ENCODE data around the gene SLC12A4. TPM values are rescaled to one million over a fixed set of nuclear protein-coding genes. Genes with fewer than 3 reads are reported as not detected.
"Not testable (repeated sequence)": the region's sequence is repeated elsewhere in the genome, so short reads cannot be mapped to it uniquely, and the experiment has no call there.

SLC12A4 gene
- total RNA-seq, 2 experiments from 2014 or later: 27.4 to 29.5 TPM

GRCh38 chr16:67994040-67994408 lies 25.6 kb upstream of the SLC12A4 start:
- H3K36me3 Mint-ChIP-seq: peaks cover 12% of the 10 kb centered on the region
- not testable (repeated sequence) for DNase-seq, H3K9me3 Mint-ChIP-seq, H3K27me3 Mint-ChIP-seq
- H3K4me1 Mint-ChIP-seq: peaks cover 38% of the 10 kb centered on the region
- peak overlapping the region; percentile 78 for H3K4me3 Mint-ChIP-seq
- H3K27ac Mint-ChIP-seq: peak overlapping the region; percentile 98

DNA sequence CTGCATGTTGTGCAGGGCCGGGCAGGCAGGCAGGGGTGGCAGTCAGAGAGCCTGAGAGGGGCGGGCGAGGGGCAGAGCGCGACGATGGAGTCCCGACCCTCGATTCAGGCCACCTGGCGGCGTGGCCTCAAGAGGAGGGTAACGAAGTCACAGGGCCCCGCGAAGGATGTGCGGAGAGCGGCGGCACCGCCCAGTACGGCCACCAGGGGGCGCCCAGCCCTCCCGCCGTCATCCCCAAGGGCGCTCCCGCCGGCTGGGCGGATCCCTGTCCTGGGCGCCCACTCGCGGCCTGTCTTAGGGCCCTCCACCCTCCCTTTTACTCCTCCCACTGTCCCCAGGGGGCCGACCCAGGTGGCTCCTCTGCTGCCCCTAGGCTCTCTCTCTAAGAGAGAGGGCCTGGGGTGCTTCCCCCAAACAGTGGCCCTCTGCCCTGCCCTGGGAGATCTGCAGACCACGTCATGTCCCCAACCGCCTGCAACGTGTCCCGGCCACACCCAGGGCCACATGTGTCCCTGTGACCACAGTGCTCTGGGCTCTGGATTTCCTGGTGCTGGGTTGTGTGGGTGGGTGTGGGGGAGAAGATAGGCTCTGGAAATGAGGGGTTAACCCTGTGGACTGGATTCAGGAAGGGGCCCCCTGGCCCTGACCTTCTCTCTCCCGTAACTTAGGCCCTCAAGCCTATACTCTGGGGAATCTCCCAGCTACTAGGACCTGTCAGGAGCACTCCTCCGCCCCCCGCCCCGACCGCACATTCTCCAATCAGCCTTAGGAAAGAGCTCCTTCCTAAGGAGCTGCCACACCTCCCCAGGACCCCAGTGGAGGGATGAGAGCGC lies 25.0 kb upstream of the SLC12A4 start:
- Mint-ChIP-seq H3K36me3 (peaks cover 9% of the 10 kb centered on the region), H3K9me3 (no peaks in the 10 kb centered on the region)

DNA sequence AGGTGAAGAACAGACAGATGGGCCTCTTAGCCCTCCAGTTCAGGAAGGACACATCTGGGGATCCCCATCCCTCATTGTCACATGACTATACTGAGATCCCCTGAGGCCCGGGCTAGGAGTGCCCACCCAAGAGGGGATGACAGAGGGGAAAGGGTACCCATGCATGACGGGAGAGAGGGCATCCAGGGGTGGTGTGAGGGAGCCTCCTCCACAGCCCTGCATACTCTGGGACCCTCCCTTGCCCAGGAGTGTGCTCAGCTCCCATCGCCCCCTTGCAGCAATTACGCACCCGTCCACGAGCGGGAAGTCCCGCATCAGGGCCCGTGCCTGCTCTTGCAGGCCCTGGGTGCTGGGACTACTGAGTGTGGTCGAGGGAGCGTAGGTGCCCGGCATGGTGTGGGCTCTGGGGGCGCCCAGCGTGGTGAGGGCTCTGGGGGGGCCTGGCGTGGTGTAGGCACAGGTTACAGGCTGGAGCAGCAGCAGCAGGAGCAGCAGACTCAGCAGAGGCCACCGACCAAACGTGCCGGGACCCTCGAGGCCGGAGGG lies 24.3 kb upstream of the SLC12A4 start:
- DNase-seq: no peak
- peak overlapping the region; percentile 73 for H3K27ac Mint-ChIP-seq
- peaks cover 30% of the 10 kb centered on the region for H3K4me1 Mint-ChIP-seq
- peaks cover 7% of the 10 kb centered on the region for H3K36me3 Mint-ChIP-seq
- H3K4me3 Mint-ChIP-seq: peak overlapping the region; percentile 4
- H3K27me3 Mint-ChIP-seq: no peaks in the 10 kb centered on the region
- H3K9me3 Mint-ChIP-seq: no peaks in the 10 kb centered on the region

More for the DNA sequence above, 25.0 kb upstream of the SLC12A4 start:
- Mint-ChIP-seq H3K27ac (peak overlapping the region; percentile 98), H3K4me1 (peaks cover 32% of the 10 kb centered on the region), H3K4me3 (peak overlapping the region; percentile 78), H3K27me3 (no peaks in the 10 kb centered on the region)
- DNase-seq: peak; percentile 90

DNA sequence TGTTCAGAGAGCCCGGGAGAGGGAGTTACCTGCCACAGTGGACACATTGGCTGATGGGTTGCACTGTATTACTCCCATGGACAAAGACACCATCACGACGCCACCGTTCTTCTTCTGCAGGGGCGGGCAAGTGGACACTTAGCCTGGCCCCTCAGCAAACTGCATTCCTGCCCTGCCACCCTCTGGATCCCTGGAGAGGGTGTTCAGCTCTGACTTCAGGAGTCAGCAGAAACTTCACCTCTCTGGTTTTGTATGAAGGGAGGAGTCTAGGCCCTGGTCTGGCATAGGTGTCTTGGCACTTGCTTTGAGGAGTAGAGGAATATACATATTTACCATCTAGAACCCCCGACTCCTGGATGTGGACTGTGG lies 21.6 kb upstream of the SLC12A4 start:
- Mint-ChIP-seq H3K27ac (no peak overlapping the region), H3K4me3 (no peak overlapping the region), H3K4me1 (peaks cover 16% of the 10 kb centered on the region)

GRCh38 chr16:67989322-67990017 lies 21.0 kb upstream of the SLC12A4 start:
- H3K27me3 Mint-ChIP-seq: no peaks in the 10 kb centered on the region
- no peak overlapping the region for H3K4me3 Mint-ChIP-seq
- H3K27ac Mint-ChIP-seq: no peak overlapping the region

More for the DNA sequence above, 21.6 kb upstream of the SLC12A4 start:
- no peaks in the 10 kb centered on the region for H3K9me3 Mint-ChIP-seq
- no peak for DNase-seq
- H3K27me3 Mint-ChIP-seq: no peaks in the 10 kb centered on the region
- no peaks in the 10 kb centered on the region for H3K36me3 Mint-ChIP-seq

DNA sequence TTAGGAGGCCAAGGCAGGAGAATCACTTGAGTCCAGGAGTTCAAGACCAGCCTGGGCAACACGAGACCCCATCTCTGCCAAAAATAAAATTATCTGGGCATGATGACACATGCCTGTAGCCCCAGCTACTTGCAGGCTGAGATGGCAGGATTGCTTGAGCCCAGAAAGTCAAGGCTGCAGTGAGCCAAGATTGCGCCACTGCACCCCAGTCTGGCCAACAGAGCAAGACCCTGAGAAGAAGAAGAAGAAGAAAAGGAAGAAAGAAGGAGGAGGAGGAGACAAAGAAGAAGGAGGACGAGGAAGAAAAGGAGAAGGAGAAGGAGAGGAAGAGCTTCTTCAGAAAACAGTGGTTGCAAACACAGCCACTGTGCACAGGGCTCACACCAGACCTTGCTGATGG lies 20.2 kb upstream of the SLC12A4 start:
- Mint-ChIP-seq H3K4me3 (no peak overlapping the region), H3K27ac (no peak overlapping the region), H3K4me1 (peaks cover 22% of the 10 kb centered on the region)

More at GRCh38 chr16:67989322-67990017, 21.0 kb upstream of the SLC12A4 start:
- Mint-ChIP-seq H3K4me1 (peaks cover 17% of the 10 kb centered on the region), H3K36me3 (no peaks in the 10 kb centered on the region), H3K9me3 (no peaks in the 10 kb centered on the region)
- DNase-seq: no peak

DNA sequence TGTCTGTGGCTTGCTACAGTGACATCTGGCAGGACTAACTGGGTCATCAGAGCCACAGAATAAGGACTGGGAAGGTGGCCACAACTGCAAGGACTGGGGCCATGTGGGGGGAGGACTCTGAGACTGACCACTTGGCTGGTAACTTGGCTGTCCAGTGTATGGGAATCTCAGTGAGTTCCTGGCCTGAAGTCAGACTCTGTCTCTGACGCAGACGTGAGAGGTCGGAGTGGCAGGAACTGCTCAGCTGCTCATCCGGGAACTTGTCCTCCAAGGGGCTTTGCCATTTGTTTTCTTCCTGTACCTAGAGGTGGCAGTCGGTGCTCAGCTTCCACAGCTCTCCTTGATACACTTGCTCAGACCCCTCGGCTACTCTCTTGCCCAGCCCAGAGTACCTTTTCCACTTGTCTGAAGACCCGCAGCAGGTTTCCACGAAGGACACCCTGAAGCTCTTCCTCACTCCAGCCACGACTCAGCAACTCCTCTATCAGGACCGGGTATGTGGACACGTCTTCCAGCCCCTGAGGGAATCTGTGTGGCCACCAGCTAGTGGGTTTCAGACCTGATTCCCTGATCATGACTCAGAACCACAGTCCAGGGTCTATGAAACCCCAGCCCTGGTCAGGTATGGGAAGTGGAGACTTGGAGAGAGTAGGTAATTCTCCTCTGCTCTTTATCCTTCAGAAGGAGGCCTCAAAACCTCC lies 19.2 kb upstream of the SLC12A4 start:
- H3K9me3 Mint-ChIP-seq: no peaks in the 10 kb centered on the region

More for the DNA sequence above, 20.2 kb upstream of the SLC12A4 start:
- Mint-ChIP-seq H3K36me3 (no peaks in the 10 kb centered on the region), H3K9me3 (no peaks in the 10 kb centered on the region), H3K27me3 (no peaks in the 10 kb centered on the region)
- no peak for DNase-seq

GRCh38 chr16:67986949-67987348 lies 18.5 kb upstream of the SLC12A4 start:
- no peaks in the 10 kb centered on the region for H3K9me3 Mint-ChIP-seq
- DNase-seq: no peak
- no peaks in the 10 kb centered on the region for H3K27me3 Mint-ChIP-seq
- no peaks in the 10 kb centered on the region for H3K36me3 Mint-ChIP-seq
- H3K4me1 Mint-ChIP-seq: peaks cover 18% of the 10 kb centered on the region
- no peak overlapping the region for H3K4me3 Mint-ChIP-seq
- H3K27ac Mint-ChIP-seq: no peak overlapping the region

More for the DNA sequence above, 19.2 kb upstream of the SLC12A4 start:
- no peak for DNase-seq
- H3K4me1 Mint-ChIP-seq: peaks cover 22% of the 10 kb centered on the region
- no peaks in the 10 kb centered on the region for H3K36me3 Mint-ChIP-seq
- H3K27ac Mint-ChIP-seq: no peak overlapping the region
- no peaks in the 10 kb centered on the region for H3K27me3 Mint-ChIP-seq
- no peak overlapping the region for H3K4me3 Mint-ChIP-seq

GRCh38 chr16:67982011-67982696 lies 13.7 kb upstream of the SLC12A4 start:
- Mint-ChIP-seq H3K36me3 (no peaks in the 10 kb centered on the region), H3K9me3 (no peaks in the 10 kb centered on the region), H3K27me3 (peaks cover 3% of the 10 kb centered on the region), H3K27ac (no peak overlapping the region), H3K4me3 (no peak overlapping the region), H3K4me1 (peaks cover 19% of the 10 kb centered on the region)
- no peak for DNase-seq

DNA sequence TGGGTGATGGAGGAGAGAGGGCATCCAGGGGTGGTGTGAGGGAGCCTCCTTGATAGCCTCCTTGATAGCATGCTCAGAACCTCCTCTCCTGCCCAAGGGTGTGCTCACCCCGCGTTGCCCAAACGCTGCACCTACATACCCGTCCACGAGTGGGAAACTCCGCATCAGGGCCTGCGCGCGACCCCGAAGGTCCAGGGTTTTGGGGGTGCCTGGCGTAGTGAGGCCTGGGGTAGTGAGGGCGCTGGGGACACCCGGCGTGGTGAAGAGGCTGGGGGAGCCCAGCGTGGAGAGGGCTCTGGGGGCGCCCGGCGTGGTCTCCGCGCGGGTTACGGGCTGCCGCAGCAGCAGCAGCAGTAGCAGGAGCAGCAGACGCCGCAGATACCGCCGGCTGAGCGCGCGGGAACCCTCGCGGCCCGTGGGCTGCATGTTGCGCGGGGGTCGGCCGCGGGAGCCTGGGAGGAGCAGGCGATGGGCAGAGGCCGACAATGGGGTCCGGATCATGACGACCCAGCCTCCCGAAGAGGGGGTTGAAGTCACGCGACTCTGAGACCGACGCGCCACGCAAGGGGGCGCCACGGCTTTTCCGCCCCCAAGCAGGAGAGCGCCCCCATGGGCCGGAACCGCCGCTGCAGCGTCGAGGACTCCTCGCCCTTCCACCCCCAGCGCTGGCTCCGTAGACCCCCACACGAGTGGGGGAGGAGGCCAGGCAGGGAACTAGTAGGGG lies 11.7 kb upstream of the SLC12A4 start, which contains the start of gene DPEP3:
Gene DPEP3, minus strand, starts transcription at position 545 of the 724 bp plus-strand sequence. Its CDS starts 119 bp downstream, at position 426.
- Mint-ChIP-seq H3K36me3 (no peaks in the 10 kb centered on the region), H3K4me1 (peaks cover 23% of the 10 kb centered on the region), H3K27me3 (peaks cover 3% of the 10 kb centered on the region), H3K9me3 (no peaks in the 10 kb centered on the region), H3K4me3 (no peak within 1 kb of the TSS), H3K27ac (no peak within 1 kb of the TSS)
- DNase-seq: peak; percentile 38

GRCh38 chr16:67977469-67978227 lies 9.2 kb upstream of the SLC12A4 start:
- Mint-ChIP-seq H3K4me1 (peaks cover 5% of the 10 kb centered on the region), H3K27ac (no peak overlapping the region), H3K27me3 (peaks cover 3% of the 10 kb centered on the region), H3K36me3 (no peaks in the 10 kb centered on the region), H3K9me3 (no peaks in the 10 kb centered on the region), H3K4me3 (no peak overlapping the region)
- DNase-seq: no peak

- Mint-ChIP-seq H3K27me3 (peaks cover 3% of the 10 kb centered on the region), H3K9me3 (no peaks in the 10 kb centered on the region), H3K27ac (no peak overlapping the region), H3K36me3 (no peaks in the 10 kb centered on the region), H3K4me1 (peaks cover 5% of the 10 kb centered on the region), H3K4me3 (no peak overlapping the region)
- DNase-seq: no peak
Observed at GRCh38 chr16:67977005-67977404, 8.6 kb upstream of the SLC12A4 start.

DNA sequence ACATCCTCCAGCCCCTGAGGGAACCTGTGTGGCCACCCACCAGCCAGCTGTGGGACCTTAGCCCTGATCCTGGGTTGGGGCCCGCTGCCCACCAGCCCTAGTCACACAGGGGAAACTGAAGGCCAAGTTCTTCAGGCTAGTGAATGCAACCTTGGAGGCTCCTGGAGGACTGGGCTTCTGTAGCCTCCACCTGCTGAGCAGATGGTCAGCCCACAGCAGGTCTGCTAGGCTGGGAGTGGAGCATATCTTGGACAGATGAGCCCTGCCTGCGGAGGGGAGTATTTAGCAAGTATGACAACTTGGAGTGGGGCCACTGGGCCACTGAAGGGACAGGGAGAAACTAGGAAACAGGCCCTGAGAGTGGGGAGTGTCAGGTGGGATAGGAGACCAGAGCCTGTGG lies 7.8 kb upstream of the SLC12A4 start:
- H3K9me3 Mint-ChIP-seq: no peaks in the 10 kb centered on the region
- H3K27me3 Mint-ChIP-seq: peaks cover 3% of the 10 kb centered on the region
- H3K4me3 Mint-ChIP-seq: no peak overlapping the region
- H3K4me1 Mint-ChIP-seq: peaks cover 5% of the 10 kb centered on the region
- no peaks in the 10 kb centered on the region for H3K36me3 Mint-ChIP-seq
- DNase-seq: no peak
- no peak overlapping the region for H3K27ac Mint-ChIP-seq
